Neural cell (in vitro differentiated cells): ENCODE results near the gene COBL. TPM values are rescaled to one million over a fixed set of nuclear protein-coding genes. Genes with fewer than 3 reads are reported as not detected.

Experiments used
- H2AFZ ChIP-seq: fragments of 200-600, 300-800 bp; sonication (generic), shearing (Covaris generic); 2 replicates; pipeline ENCODE4 v1.6.0; 2014; ENCODE audit warnings: low read depth, mild to moderate bottlenecking, antibody characterized with exemption, low read length, moderate library complexity
- H3F3A ChIP-seq: fragments of 200-600 bp; shearing (Covaris generic); 2 replicates; pipeline ENCODE4 v1.6.1; 2016; ENCODE audit warnings: mild to moderate bottlenecking, moderate library complexity, mixed read lengths, antibody characterized with exemption, low read length; ENCODE audit not compliant: insufficient read depth, poor library complexity, severe bottlenecking
- H3K27ac ChIP-seq: fragments of 200-600, 300-800 bp; sonication (generic), shearing (Covaris generic); 2 replicates; pipeline ENCODE4 v1.5.1; 2014; ENCODE audit warnings: mild to moderate bottlenecking, low read length, moderate library complexity
- H3K27me3 ChIP-seq: fragments of 300-800, 200-600 bp; sonication (generic), shearing (Covaris generic); 2 replicates; pipeline ENCODE4 v1.6.0; 2014; ENCODE audit warnings: mild to moderate bottlenecking, low read depth, low read length, moderate library complexity; ENCODE audit not compliant: insufficient read depth
- H3K36me3 ChIP-seq: fragments of 300-800, 200-600 bp; sonication (generic), shearing (Covaris generic); 2 replicates; pipeline ENCODE4 v1.5.1; 2014; ENCODE audit warnings: mild to moderate bottlenecking, antibody characterized with exemption, low read length, moderate library complexity; ENCODE audit not compliant: insufficient read depth
- H3K4me2 ChIP-seq: fragments of 300-800, 200-600 bp; sonication (generic), shearing (Covaris generic); 2 replicates; pipeline ENCODE4 v1.6.0; 2014; ENCODE audit warnings: mild to moderate bottlenecking, low read length
- H3K4me3 ChIP-seq: fragments of 300-800, 200-600 bp; sonication (generic), shearing (Covaris generic); 2 replicates; pipeline ENCODE4 v1.5.1; 2014; ENCODE audit warnings: mild to moderate bottlenecking, low read length, moderate library complexity
- H3K79me2 ChIP-seq: fragments of 200-600 bp; shearing (Covaris generic); replicated peaks from 2 replicates; pipeline ENCODE4 v1.6.0; 2014; ENCODE audit warnings: mild to moderate bottlenecking, low read length, moderate library complexity; ENCODE audit not compliant: insufficient read depth
- H3K9ac ChIP-seq: fragments of 300-800, 200-600 bp; sonication (generic), shearing (Covaris generic); 2 replicates; pipeline ENCODE4 v1.6.1; 2016; ENCODE audit warnings: mild to moderate bottlenecking, low read length, mixed read lengths
- H3K9me2 ChIP-seq: fragments of 200-600 bp; shearing (Covaris generic); 2 replicates; pipeline ENCODE4 v1.6.1; 2016; ENCODE audit warnings: mild to moderate bottlenecking, low read length, mixed read lengths; ENCODE audit not compliant: insufficient read depth
- H3K9me3 ChIP-seq: fragments of 200-600, 300-800 bp; sonication (generic), shearing (Covaris generic); 2 replicates; pipeline ENCODE4 v1.6.1; 2016; ENCODE audit warnings: mild to moderate bottlenecking, mixed run types, low read length, moderate library complexity, mixed read lengths
- H4K20me1 ChIP-seq: fragments of 200-600 bp; shearing (Covaris generic); 2 replicates; pipeline ENCODE4 v1.6.1; 2016; ENCODE audit warnings: mild to moderate bottlenecking, mixed run types; ENCODE audit not compliant: insufficient read depth
- EP300 ChIP-seq: fragments of 450-650 bp; conservative IDR thresholded peaks from 2 replicates; pipeline ENCODE4 v1.6.1; 2014; ENCODE audit warnings: antibody characterized with exemption, mild to moderate bottlenecking, moderate library complexity; ENCODE audit not compliant: poor library complexity, severe bottlenecking
- EZH2 ChIP-seq: fragments of 200-600, 300-800 bp; shearing (Covaris generic), sonication (generic); IDR thresholded peaks from 2 replicates; pipeline ENCODE4 v1.6.1; 2014; ENCODE audit warnings: antibody characterized with exemption, low read length, borderline replicate concordance, mild to moderate bottlenecking; ENCODE audit not compliant: insufficient read depth, poor library complexity, severe bottlenecking
- MXI1 ChIP-seq: fragments of 450-650 bp; conservative IDR thresholded peaks from 2 replicates; pipeline ENCODE4 v1.6.1; 2014; ENCODE audit warnings: antibody characterized with exemption, mild to moderate bottlenecking; ENCODE audit not compliant: poor library complexity, severe bottlenecking
- RAD21 ChIP-seq: fragments of 450-650 bp; conservative IDR thresholded peaks from 2 replicates; pipeline ENCODE4 v1.6.1; 2014; ENCODE audit warnings: antibody characterized with exemption, mild to moderate bottlenecking, moderate library complexity
- SMC3 ChIP-seq: fragments of 450-650 bp; conservative IDR thresholded peaks from 2 replicates; pipeline ENCODE4 v1.6.1; 2014; ENCODE audit warnings: antibody characterized with exemption, mild to moderate bottlenecking, moderate library complexity; ENCODE audit not compliant: poor library complexity
- TAF1 ChIP-seq: IDR thresholded peaks from 2 replicates; pipeline ENCODE4 v1.6.1; 2012; ENCODE audit warnings: low read depth
- polyA plus RNA-seq: library from polyadenylated mRNA; depleted of rRNA; stranded (reverse); fragments of >200 nt; gene quantifications from 2 replicates; pipeline ENCODE4 v1.2.3, GENCODE V29; 2014
- TF ChIP-seq, protein P1 (sequence below): IDR thresholded peaks from 2 replicates; pipeline ENCODE4 v1.6.1; 2012; ENCODE audit warnings: borderline replicate concordance
- TF ChIP-seq, protein P2 (sequence below): fragments of 450-650 bp; IDR thresholded peaks from 2 replicates; pipeline ENCODE4 v1.5.1; 2014; ENCODE audit warnings: antibody characterized with exemption, mild to moderate bottlenecking, moderate library complexity; ENCODE audit not compliant: poor library complexity, severe bottlenecking

The COBL gene
- polyA plus RNA-seq, 1 donor from 2014 or later, result 0.12 TPM

DNA sequence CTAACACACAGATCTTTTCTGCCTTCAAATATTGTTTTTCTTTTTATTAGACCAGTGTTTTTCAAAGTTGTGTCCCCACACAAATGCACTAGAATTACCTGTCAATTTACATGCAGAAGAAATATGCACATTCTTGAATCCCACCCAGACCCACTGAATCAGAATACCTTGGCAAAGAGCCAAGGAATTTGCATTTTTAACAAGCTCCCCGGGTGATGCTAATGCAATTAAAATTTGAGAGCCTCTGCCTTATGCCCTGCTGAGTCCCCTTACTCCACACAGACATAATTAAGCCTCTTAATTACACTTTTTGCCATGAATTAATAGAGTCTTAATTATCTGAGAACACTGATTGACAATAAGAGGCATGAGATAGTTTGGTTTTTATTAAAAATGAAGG lies 332.8 kb downstream of the COBL start:
- Histone ChIP-seq H3K27ac (no peak overlapping the region), H4K20me1 (no peaks in the 10 kb centered on the region), H3K4me2 (no peak overlapping the region), H3K79me2 (no peaks in the 10 kb centered on the region), H3K9ac (no peak overlapping the region), H3K9me2 (no peaks in the 10 kb centered on the region), H3K36me3 (no peaks in the 10 kb centered on the region), H3K4me3 (no peak overlapping the region), H3K27me3 (no peaks in the 10 kb centered on the region), H3K9me3 (no peaks in the 10 kb centered on the region), H2AFZ (no peak overlapping the region), H3F3A (no peaks in the 10 kb centered on the region)
- TF ChIP-seq EZH2 (no peak), RAD21 (no peak), SMC3 (no peak), TAF1 (no peak)
- TF ChIP-seq, protein P1, sequence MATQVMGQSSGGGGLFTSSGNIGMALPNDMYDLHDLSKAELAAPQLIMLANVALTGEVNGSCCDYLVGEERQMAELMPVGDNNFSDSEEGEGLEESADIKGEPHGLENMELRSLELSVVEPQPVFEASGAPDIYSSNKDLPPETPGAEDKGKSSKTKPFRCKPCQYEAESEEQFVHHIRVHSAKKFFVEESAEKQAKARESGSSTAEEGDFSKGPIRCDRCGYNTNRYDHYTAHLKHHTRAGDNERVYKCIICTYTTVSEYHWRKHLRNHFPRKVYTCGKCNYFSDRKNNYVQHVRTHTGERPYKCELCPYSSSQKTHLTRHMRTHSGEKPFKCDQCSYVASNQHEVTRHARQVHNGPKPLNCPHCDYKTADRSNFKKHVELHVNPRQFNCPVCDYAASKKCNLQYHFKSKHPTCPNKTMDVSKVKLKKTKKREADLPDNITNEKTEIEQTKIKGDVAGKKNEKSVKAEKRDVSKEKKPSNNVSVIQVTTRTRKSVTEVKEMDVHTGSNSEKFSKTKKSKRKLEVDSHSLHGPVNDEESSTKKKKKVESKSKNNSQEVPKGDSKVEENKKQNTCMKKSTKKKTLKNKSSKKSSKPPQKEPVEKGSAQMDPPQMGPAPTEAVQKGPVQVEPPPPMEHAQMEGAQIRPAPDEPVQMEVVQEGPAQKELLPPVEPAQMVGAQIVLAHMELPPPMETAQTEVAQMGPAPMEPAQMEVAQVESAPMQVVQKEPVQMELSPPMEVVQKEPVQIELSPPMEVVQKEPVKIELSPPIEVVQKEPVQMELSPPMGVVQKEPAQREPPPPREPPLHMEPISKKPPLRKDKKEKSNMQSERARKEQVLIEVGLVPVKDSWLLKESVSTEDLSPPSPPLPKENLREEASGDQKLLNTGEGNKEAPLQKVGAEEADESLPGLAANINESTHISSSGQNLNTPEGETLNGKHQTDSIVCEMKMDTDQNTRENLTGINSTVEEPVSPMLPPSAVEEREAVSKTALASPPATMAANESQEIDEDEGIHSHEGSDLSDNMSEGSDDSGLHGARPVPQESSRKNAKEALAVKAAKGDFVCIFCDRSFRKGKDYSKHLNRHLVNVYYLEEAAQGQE, result no peak

DNA sequence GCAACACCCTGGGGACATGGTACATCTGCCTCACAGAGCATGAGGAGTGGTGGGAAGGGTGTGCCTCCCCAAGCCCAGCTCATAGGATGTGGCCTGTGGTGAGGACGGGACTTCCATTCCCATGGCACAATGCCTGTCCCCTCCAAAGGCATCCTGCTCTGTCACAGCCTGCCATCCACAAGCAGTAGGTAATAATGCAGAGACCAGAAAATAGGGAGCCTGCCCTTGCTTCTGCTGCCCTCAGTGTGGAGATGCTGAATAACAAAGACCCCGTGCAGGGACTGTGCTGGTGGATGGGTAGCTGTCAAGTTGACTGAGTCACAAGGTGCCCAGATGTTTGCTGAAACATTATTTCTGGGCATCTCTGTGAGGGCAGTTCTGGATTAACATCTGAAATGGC lies 334.0 kb downstream of the COBL start:
- Histone ChIP-seq H3K9me2 (no peaks in the 10 kb centered on the region), H3K9me3 (no peaks in the 10 kb centered on the region), H3K4me3 (no peak overlapping the region), H3K36me3 (no peaks in the 10 kb centered on the region), H3K9ac (no peak overlapping the region), H3F3A (no peaks in the 10 kb centered on the region), H3K27ac (no peak overlapping the region), H3K79me2 (no peaks in the 10 kb centered on the region), H3K4me2 (no peak overlapping the region), H3K27me3 (no peaks in the 10 kb centered on the region), H2AFZ (no peak overlapping the region), H4K20me1 (no peaks in the 10 kb centered on the region)
- no peak for TF ChIP-seq EP300
- no peak for TF ChIP-seq SMC3
- no peak for TF ChIP-seq RAD21

DNA sequence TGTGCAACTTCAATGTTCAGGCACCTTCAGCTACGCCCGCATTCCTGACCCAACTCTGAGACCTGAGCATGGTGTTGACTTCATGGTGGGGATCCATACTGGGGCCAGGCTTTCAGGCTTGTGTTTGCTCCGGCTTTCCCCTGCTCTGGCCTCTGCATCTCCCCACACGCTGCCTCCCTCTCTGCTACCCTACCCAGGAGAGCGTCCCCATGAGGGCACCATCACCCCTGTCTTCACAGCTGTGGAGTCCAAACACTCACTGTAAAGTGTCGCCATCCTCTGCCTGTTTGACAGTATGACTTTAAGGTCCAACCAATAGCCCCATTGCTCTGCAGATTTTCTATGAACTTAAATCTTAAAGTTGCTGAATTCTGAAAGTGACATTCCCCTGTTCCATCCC lies 334.9 kb downstream of the COBL start:
- H3K4me3 ChIP-seq, result no peak overlapping the region
- H3K27ac ChIP-seq, result no peak overlapping the region
- TF ChIP-seq EP300 (no peak), SMC3 (no peak), EZH2 (no peak), RAD21 (no peak), TAF1 (no peak), MXI1 (no peak)
- TF ChIP-seq, protein P1, result no peak
- TF ChIP-seq, protein P2, sequence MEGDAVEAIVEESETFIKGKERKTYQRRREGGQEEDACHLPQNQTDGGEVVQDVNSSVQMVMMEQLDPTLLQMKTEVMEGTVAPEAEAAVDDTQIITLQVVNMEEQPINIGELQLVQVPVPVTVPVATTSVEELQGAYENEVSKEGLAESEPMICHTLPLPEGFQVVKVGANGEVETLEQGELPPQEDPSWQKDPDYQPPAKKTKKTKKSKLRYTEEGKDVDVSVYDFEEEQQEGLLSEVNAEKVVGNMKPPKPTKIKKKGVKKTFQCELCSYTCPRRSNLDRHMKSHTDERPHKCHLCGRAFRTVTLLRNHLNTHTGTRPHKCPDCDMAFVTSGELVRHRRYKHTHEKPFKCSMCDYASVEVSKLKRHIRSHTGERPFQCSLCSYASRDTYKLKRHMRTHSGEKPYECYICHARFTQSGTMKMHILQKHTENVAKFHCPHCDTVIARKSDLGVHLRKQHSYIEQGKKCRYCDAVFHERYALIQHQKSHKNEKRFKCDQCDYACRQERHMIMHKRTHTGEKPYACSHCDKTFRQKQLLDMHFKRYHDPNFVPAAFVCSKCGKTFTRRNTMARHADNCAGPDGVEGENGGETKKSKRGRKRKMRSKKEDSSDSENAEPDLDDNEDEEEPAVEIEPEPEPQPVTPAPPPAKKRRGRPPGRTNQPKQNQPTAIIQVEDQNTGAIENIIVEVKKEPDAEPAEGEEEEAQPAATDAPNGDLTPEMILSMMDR, result no peak
- H3K9me2 ChIP-seq, result no peaks in the 10 kb centered on the region
- no peaks in the 10 kb centered on the region for H3K79me2 ChIP-seq
- H3K36me3 ChIP-seq, result no peaks in the 10 kb centered on the region
- no peaks in the 10 kb centered on the region for H4K20me1 ChIP-seq
- no peaks in the 10 kb centered on the region for H3K9me3 ChIP-seq
- no peak overlapping the region for H3K4me2 ChIP-seq
- H3F3A ChIP-seq, result no peaks in the 10 kb centered on the region
- no peak overlapping the region for H3K9ac ChIP-seq
- H2AFZ ChIP-seq, result no peak overlapping the region
- no peaks in the 10 kb centered on the region for H3K27me3 ChIP-seq
